HG03558 (cell line): ENCODE data around the gene ELMO2.

Experiments used
- ATAC-seq: cut with Tn5 transposase; IDR thresholded peaks from one replicate; pipeline ENCODE4 v1.9.1; 2021; ENCODE audit warnings: moderate number of reproducible peaks; ENCODE audit not compliant: unreplicated experiment; ENCODE audit errors: extremely low read depth

ELMO2 gene

GRCh38 chr20:46368902-46369268, 37.5 kb downstream of the ELMO2 start:
- no peak for ATAC-seq

GRCh38 chr20:46367967-46368901, 38.2 kb downstream of the ELMO2 start:
- no peak for ATAC-seq

GRCh38 chr20:46367234-46367633, 39.2 kb downstream of the ELMO2 start:
- no peak for ATAC-seq

- no peak for ATAC-seq
Observed at GRCh38 chr20:46366826-46367225, 39.6 kb downstream of the ELMO2 start.

- ATAC-seq: no peak
Observed at GRCh38 chr20:46365487-46366220, 40.8 kb downstream of the ELMO2 start.

- ATAC-seq: no peak
Observed at GRCh38 chr20:46364670-46365486, 41.5 kb downstream of the ELMO2 start.

- no peak for ATAC-seq
Observed at GRCh38 chr20:46363874-46364669, 42.3 kb downstream of the ELMO2 start.

GRCh38 chr20:46362921-46363867, 43.2 kb downstream of the ELMO2 start:
- no peak for ATAC-seq

GRCh38 chr20:46361811-46362210, 44.6 kb downstream of the ELMO2 start:
- no peak for ATAC-seq

GRCh38 chr20:46361381-46361780, 45.0 kb downstream of the ELMO2 start:
- ATAC-seq: no peak

GRCh38 chr20:46359233-46359751, 47.1 kb downstream of the ELMO2 start:
- peak; percentile 35 for ATAC-seq

- no peak for ATAC-seq
Observed at GRCh38 chr20:46358346-46359058, 47.9 kb downstream of the ELMO2 start.

GRCh38 chr20:46357030-46357514, 49.3 kb downstream of the ELMO2 start:
- ATAC-seq: no peak

- no peak for ATAC-seq
Observed at GRCh38 chr20:46356195-46357029, 50.0 kb downstream of the ELMO2 start.

GRCh38 chr20:46355778-46356177, 50.6 kb downstream of the ELMO2 start:
- no peak for ATAC-seq

GRCh38 chr20:46354920-46355654, 51.3 kb downstream of the ELMO2 start:
- ATAC-seq: no peak
